Endothelial cell of umbilical vein (primary cell): Measurements from ENCODE around the gene HINT1. TPM values are rescaled to one million over a fixed set of nuclear protein-coding genes. Genes with fewer than 3 reads are reported as not detected.

Experiments
- BruUV-seq: library from RNA; stranded (reverse); fragments of 400-500 nt; replicated peaks from 2 replicates; lab custom pipeline; 2021; lab: Mats Ljungman, UMichigan
- CTCF ChIA-PET: fragments of 300-600, 350-600 bp; sonication (Branson Sonifier 250); formaldehyde crosslinking; loops from one replicate; lab custom pipeline; 2021; ENCODE audit warnings: antibody characterized with exemption, inconsistent platforms; lab: Charles Lee
- POLR2A ChIA-PET: fragments of 300-600, 350-600 bp; sonication (Branson Sonifier 250); formaldehyde crosslinking; loops from one replicate; lab custom pipeline; 2021; ENCODE audit warnings: antibody characterized with exemption, inconsistent platforms; lab: Charles Lee
- DNase-seq: peaks from one replicate; pipeline ENCODE4 v3.0.0-alpha.2; 2011; ENCODE audit warnings: low read depth, low spot score
- FAIRE-seq: peaks from 2 replicates; lab custom pipeline; 2011; peaks lifted over from hg19 to GRCh38; lab: Jason Lieb, UNC
- H2AFZ ChIP-seq: 2 replicates; pipeline ENCODE4 v1.6.0; 2012; ENCODE audit warnings: low read depth, low read length, control low read depth, inconsistent platforms
- H3K27ac ChIP-seq: 2 replicates; pipeline ENCODE4 v1.5.1; 2011; ENCODE audit warnings: low read depth, mild to moderate bottlenecking, control low read depth, low read length, moderate library complexity; ENCODE audit not compliant: insufficient read depth
- H3K27me3 ChIP-seq, 2 experiments: 2 replicates each; pipeline versions ENCODE4 v1.6.0 to v1.6.1; 2011; ENCODE audit warnings: low read length in 2 of 2, mixed read lengths in 1 of 2; ENCODE audit not compliant: control insufficient read depth in 2 of 2, insufficient read depth in 2 of 2
- H3K36me3 ChIP-seq, 2 experiments: 2 replicates in 1 of 2; 3 replicates in 1 of 2; pipeline ENCODE4 v1.5.1; 2011; ENCODE audit warnings: low read length in 2 of 2, mild to moderate bottlenecking in 1 of 2, moderate library complexity in 1 of 2; ENCODE audit not compliant: control insufficient read depth in 2 of 2, insufficient read depth in 2 of 2; ENCODE audit errors: extremely low read depth in 1 of 2
- H3K4me1 ChIP-seq: 3 replicates; pipeline ENCODE4 v1.5.1; 2011; ENCODE audit warnings: mild to moderate bottlenecking, low read length; ENCODE audit not compliant: control insufficient read depth, insufficient read depth; ENCODE audit errors: extremely low read depth
- H3K4me2 ChIP-seq: 2 replicates; pipeline ENCODE4 v1.6.1; 2011; ENCODE audit warnings: low read length, control low read depth, mixed read lengths; ENCODE audit not compliant: insufficient read depth
- H3K4me3 ChIP-seq, 3 experiments: fragments of 200-600 bp in 1 of 3; sonication (generic), shearing (Covaris generic) in 1 of 3; replicated peaks in 1 of 3; 2 replicates each; pipeline ENCODE4 v1.5.1; 2011 to 2016; ENCODE audit warnings: control low read depth in 3 of 3, low read length in 3 of 3, mild to moderate bottlenecking in 2 of 3, inconsistent platforms in 1 of 3, low read depth in 1 of 3, moderate library complexity in 1 of 3; ENCODE audit not compliant: insufficient read depth in 1 of 3
- H3K79me2 ChIP-seq: 2 replicates; pipeline ENCODE4 v1.6.0; 2012; ENCODE audit warnings: low read length, inconsistent platforms; ENCODE audit not compliant: control insufficient read depth, insufficient read depth
- H3K9ac ChIP-seq: replicated peaks from 2 replicates; pipeline ENCODE3; 2011; ENCODE audit warnings: low read length, control low read depth; ENCODE audit not compliant: insufficient read depth; ENCODE audit errors: extremely low read depth
- H3K9me1 ChIP-seq: replicated peaks from 3 replicates; pipeline ENCODE4 v1.6.0; 2011; ENCODE audit warnings: mild to moderate bottlenecking, low read length; ENCODE audit not compliant: control insufficient read depth, insufficient read depth; ENCODE audit errors: extremely low read depth
- H3K9me3 ChIP-seq: replicated peaks from 2 replicates; pipeline ENCODE4 v1.5.1; 2012; ENCODE audit warnings: low read length, inconsistent platforms; ENCODE audit not compliant: control insufficient read depth, insufficient read depth
- H4K20me1 ChIP-seq: replicated peaks from 2 replicates; pipeline ENCODE3; 2011; ENCODE audit warnings: mild to moderate bottlenecking, low read length; ENCODE audit not compliant: control insufficient read depth, insufficient read depth; ENCODE audit errors: extremely low read depth
- CTCF ChIP-seq, 2 donors: IDR thresholded peaks; 1 replicate in 1 of 2; 2 replicates in 1 of 2; pipeline ENCODE4 v1.5.1; 2011; ENCODE audit warnings: low read length in 2 of 2, mild to moderate bottlenecking in 2 of 2, moderate library complexity in 2 of 2, control low read depth in 1 of 2, inconsistent platforms in 1 of 2, low read depth in 1 of 2; ENCODE audit not compliant: insufficient read depth in 1 of 2; ENCODE audit errors: extremely low read depth in 1 of 2
- EZH2 ChIP-seq: IDR thresholded peaks from 2 replicates; pipeline ENCODE4 v1.6.1; 2012; ENCODE audit warnings: borderline replicate concordance, low read depth, mild to moderate bottlenecking, moderate library complexity, low read length, inconsistent platforms; ENCODE audit not compliant: severe bottlenecking
- FOS ChIP-seq: IDR thresholded peaks from 2 replicates; pipeline ENCODE4 v1.6.1; 2011; ENCODE audit warnings: mild to moderate bottlenecking, low read length, moderate library complexity, borderline replicate concordance; ENCODE audit not compliant: insufficient read depth
- GATA2 ChIP-seq: IDR thresholded peaks from 2 replicates; pipeline ENCODE4 v1.7.0; 2011; ENCODE audit warnings: low read depth, mild to moderate bottlenecking, moderate library complexity, mixed read lengths, low read length; ENCODE audit not compliant: insufficient read length, insufficient read depth
- JUN ChIP-seq: IDR thresholded peaks from 2 replicates; pipeline ENCODE4 v1.6.1; 2011; ENCODE audit warnings: borderline replicate concordance, low read depth; ENCODE audit not compliant: insufficient read length, insufficient read depth
- MAX ChIP-seq: IDR thresholded peaks from 2 replicates; pipeline ENCODE4 v1.6.1; 2011; ENCODE audit not compliant: insufficient read depth, insufficient read length
- MYC ChIP-seq: IDR thresholded peaks from one replicate; pipeline ENCODE4 v1.6.1; 2011; ENCODE audit warnings: mild to moderate bottlenecking, low read depth, low read length
- POLR2A ChIP-seq: IDR thresholded peaks from 2 replicates; pipeline ENCODE4 v1.6.1; 2012; ENCODE audit warnings: low read depth, mild to moderate bottlenecking, control low read depth, low read length
- POLR2AphosphoS5 ChIP-seq: IDR thresholded peaks from 2 replicates; pipeline ENCODE4 v1.6.1; 2012; ENCODE audit warnings: low read depth, mild to moderate bottlenecking, control low read depth, low read length, moderate library complexity; ENCODE audit not compliant: insufficient read depth
- dilution Hi-C: fragments of 300-500 bp; cut with MboI; formaldehyde crosslinking; loops from one replicate; pipeline ENCODE4 v1.15.0; 2019; ENCODE audit warnings: low sequenced_read_pairs; ENCODE audit not compliant: extremely low pct_ligation_motif_present
- intact Hi-C: fragments of 100-400 bp; cut with micrococcal nuclease; formaldehyde crosslinking; loops from one replicate; pipeline ENCODE4 v1.10.0; 2022
- polyA plus RNA-seq, 4 experiments: library from polyadenylated mRNA; depleted of rRNA in 3 of 4; stranded (reverse) in 3 of 4; unstranded in 1 of 4; fragments of >200 nt; gene quantifications; 2 replicates each; pipeline versions ENCODE4 v1.2.1 to v1.2.3, GENCODE V29; 2011 to 2012; ENCODE audit warnings: missing spikeins in 1 of 4
- total RNA-seq: library from RNA; stranded (reverse); gene quantifications from 2 replicates; pipeline ENCODE4 v1.2.3, GENCODE V29; 2021

The HINT1 gene
- total and polyA plus RNA-seq, 2 donors (not counting 3 experiments of a cell fraction or from before 2014, with no cell fraction given) = 221 to 423 TPM

- TF ChIP-seq CTCF (IDR thresholded peaks at IDR 0.05; ENCODE audit: extremely low read depth in 1 of 2, insufficient read depth in 1 of 2, low read depth in 1 of 2, low read length in 2 of 2) (no peak), MYC (no peak), GATA2 (no peak), MAX (no peak), JUN (no peak), EZH2 (no peak), POLR2A (no peak), FOS (no peak), POLR2AphosphoS5 (no peak)
- no peaks in the 10 kb centered on the region for H3K36me3 ChIP-seq
- no peaks in the 10 kb centered on the region for H3K27me3 ChIP-seq
- no peak overlapping the region for H3K9ac ChIP-seq
- BruUV-seq = no TSS peak
- no peak overlapping the region for H3K27ac ChIP-seq
- no peak overlapping the region for H3K4me3 ChIP-seq
- no peaks in the 10 kb centered on the region for H4K20me1 ChIP-seq
- H3K4me1 ChIP-seq = peaks cover 6% of the 10 kb centered on the region
- no peak overlapping the region for H3K4me2 ChIP-seq
- H3K9me3 ChIP-seq = no peaks in the 10 kb centered on the region
- no peak overlapping the region for H2AFZ ChIP-seq
- H3K9me1 ChIP-seq = no peaks in the 10 kb centered on the region
- dilution Hi-C loops = no loop called here
- H3K79me2 ChIP-seq = no peaks in the 10 kb centered on the region
- intact Hi-C loops = no loop called here
- peak; percentile 50 for FAIRE-seq
- ChIA-PET CTCF (no interaction called here), POLR2A (no interaction called here)
- DNase-seq = peak; percentile 31
Measured at GRCh38 chr5:131193106-131193505, 28.1 kb upstream of the HINT1 start.
